Measurements from ENCODE around the gene MACROD1. TPM values are rescaled to one million over a fixed set of nuclear protein-coding genes. Genes with fewer than 3 reads are reported as not detected.

Gene MACROD1
- total and polyA plus RNA-seq, 2 of the 13 experiments (the other 11 are each of a cell fraction or from before 2014, with no cell fraction given): 23.1 to 34.5 TPM

- WGBS (ENCODE audit: low lambda C conversion rate): 77% methylated on average over 6 of the region's 27 CpGs
- Histone ChIP-seq H2AFZ (ENCODE audit: low read length) (no peak within 1 kb of the TSS), H4K20me1 (ENCODE audit: insufficient read depth, low read length) (0 out of 2 replicates have a peak, but pooled peaks cover 2% of the 10 kb centered on the region), H3K9ac (ENCODE audit: insufficient read depth, low read depth, low read length) (no peak within 1 kb of the TSS), H3K36me3 (replicated peaks in 1 of 2; ENCODE audit: control insufficient read depth in 1 of 2, insufficient read depth in 2 of 2, low read length in 2 of 2) (peaks cover 20 to 24% of the 10 kb centered on the region in 2 experiments; a peak in 4 of 5 replicates), H3K9me3 (ENCODE audit: low read length) (no peaks in the 10 kb centered on the region), H3K27me3 (ENCODE audit: control insufficient read depth in 1 of 2, insufficient read depth in 2 of 2, low read length in 2 of 2) (no peaks in the 10 kb centered on the region), H3K4me1 (ENCODE audit: insufficient read depth, low read length) (peaks cover 17% of the 10 kb centered on the region), H3K4me2 (ENCODE audit: low read depth, low read length) (no peak within 1 kb of the TSS), H3K79me2 (ENCODE audit: insufficient read depth, low read length) (no peaks in the 10 kb centered on the region), H3K4me3 (replicated peaks in 1 of 3; ENCODE audit: insufficient read depth in 1 of 3, low read depth in 2 of 3, low read length in 3 of 3) (no peak within 1 kb of the TSS), H3K27ac (ENCODE audit: extremely low read length, insufficient read depth, low read length) (peak within 1 kb of the TSS; percentile 54)
- no TSS peak for BruUV-seq (replicated peaks)
- DNase-seq (ENCODE audit: low spot score) (no peak), FAIRE-seq (no peak), ATAC-seq (no peak; the same call in 2 of the 3 replicates)
- ChIA-PET POLR2A (interaction anchor here (1.4 to 3.8 kb wide), 3 partner anchors 21 to 63 kb away, joined by 5 to 18 read pairs (median 5); partner anchors contain the start of gene STIP1), CTCF (ENCODE audit: low intra/inter-chr PET ratio, low total read pairs) (no interaction called here)
- intact Hi-C loops (cut with micrococcal nuclease; ENCODE audit: unreplicated experiment): no loop called here
- in situ Hi-C loops (cut with HindIII; ENCODE audit: extremely low pct_ligation_motif_present, low pct_unique_long_range_greater_than_20kb): no loop called here
- TF ChIP-seq, protein P1, sequence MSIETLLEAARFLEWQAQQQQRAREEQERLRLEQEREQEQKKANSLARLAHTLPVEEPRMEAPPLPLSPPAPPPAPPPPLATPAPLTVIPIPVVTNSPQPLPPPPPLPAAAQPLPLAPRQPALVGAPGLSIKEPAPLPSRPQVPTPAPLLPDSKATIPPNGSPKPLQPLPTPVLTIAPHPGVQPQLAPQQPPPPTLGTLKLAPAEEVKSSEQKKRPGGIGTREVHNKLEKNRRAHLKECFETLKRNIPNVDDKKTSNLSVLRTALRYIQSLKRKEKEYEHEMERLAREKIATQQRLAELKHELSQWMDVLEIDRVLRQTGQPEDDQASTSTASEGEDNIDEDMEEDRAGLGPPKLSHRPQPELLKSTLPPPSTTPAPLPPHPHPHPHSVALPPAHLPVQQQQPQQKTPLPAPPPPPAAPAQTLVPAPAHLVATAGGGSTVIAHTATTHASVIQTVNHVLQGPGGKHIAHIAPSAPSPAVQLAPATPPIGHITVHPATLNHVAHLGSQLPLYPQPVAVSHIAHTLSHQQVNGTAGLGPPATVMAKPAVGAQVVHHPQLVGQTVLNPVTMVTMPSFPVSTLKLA (IDR thresholded peaks at IDR 0.05): no peak
- TF ChIP-seq MEF2D (CRISPR knock-in tag; IDR thresholded peaks at IDR 0.05) (0 out of 2 replicates have a peak, but pooled peaks have one; percentile 18), SMAD9 (CRISPR knock-in tag; IDR thresholded peaks at IDR 0.05) (no peak), ZNF816 (CRISPR knock-in tag; IDR thresholded peaks at IDR 0.05; ENCODE audit: borderline replicate concordance) (no peak), ZNF556 (CRISPR knock-in tag; IDR thresholded peaks at IDR 0.05; ENCODE audit: borderline replicate concordance) (no peak), EEA1 (CRISPR knock-in tag; IDR thresholded peaks at IDR 0.05; ENCODE audit: borderline replicate concordance) (no peak), HMG20B (CRISPR knock-in tag; conservative IDR thresholded peaks at IDR 0.05) (no peak), ZNF652 (CRISPR knock-in tag; IDR thresholded peaks at IDR 0.05; ENCODE audit: borderline replicate concordance, low read depth) (no peak), DDIT3 (CRISPR knock-in tag; IDR thresholded peaks at IDR 0.05) (no peak), ZNF629 (CRISPR knock-in tag; conservative IDR thresholded peaks at IDR 0.05) (peak; percentile 89), ADNP (CRISPR knock-in tag; IDR thresholded peaks at IDR 0.05) (0 out of 2 replicates have a peak, but pooled peaks have one; percentile 39), RXRA (CRISPR knock-in tag; IDR thresholded peaks at IDR 0.05) (peak; percentile 5; the same call in 1 of the 2 replicates)
- TF ChIP-seq, protein P2, sequence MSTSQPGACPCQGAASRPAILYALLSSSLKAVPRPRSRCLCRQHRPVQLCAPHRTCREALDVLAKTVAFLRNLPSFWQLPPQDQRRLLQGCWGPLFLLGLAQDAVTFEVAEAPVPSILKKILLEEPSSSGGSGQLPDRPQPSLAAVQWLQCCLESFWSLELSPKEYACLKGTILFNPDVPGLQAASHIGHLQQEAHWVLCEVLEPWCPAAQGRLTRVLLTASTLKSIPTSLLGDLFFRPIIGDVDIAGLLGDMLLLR (CRISPR knock-in tag; IDR thresholded peaks at IDR 0.05): no peak
- TF ChIP-seq, protein P3, sequence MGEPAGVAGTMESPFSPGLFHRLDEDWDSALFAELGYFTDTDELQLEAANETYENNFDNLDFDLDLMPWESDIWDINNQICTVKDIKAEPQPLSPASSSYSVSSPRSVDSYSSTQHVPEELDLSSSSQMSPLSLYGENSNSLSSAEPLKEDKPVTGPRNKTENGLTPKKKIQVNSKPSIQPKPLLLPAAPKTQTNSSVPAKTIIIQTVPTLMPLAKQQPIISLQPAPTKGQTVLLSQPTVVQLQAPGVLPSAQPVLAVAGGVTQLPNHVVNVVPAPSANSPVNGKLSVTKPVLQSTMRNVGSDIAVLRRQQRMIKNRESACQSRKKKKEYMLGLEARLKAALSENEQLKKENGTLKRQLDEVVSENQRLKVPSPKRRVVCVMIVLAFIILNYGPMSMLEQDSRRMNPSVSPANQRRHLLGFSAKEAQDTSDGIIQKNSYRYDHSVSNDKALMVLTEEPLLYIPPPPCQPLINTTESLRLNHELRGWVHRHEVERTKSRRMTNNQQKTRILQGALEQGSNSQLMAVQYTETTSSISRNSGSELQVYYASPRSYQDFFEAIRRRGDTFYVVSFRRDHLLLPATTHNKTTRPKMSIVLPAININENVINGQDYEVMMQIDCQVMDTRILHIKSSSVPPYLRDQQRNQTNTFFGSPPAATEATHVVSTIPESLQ (CRISPR knock-in tag; conservative IDR thresholded peaks at IDR 0.05): no peak
- TF ChIP-seq, protein P4, sequence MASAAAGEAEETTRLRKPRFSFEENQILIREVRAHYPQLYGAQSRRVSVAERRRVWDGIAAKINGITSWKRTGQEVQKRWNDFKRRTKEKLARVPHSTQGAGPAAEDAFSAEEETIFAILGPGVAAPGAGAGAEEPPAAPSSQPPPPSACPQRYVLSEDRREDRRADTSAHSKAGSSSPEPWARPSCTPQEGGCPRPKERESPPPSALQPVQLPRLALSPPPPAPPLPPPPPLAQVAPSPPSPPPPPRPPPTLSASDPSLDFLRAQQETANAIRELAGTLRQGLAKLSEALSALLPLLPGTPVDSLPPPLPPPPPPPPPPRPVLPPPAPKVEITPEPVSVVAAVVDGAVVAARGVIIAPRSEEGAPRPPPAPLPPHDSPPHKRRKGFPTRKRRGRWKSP (CRISPR knock-in tag; IDR thresholded peaks at IDR 0.05): 0 out of 2 replicates have a peak, but pooled peaks have one; percentile 35
- TF ChIP-seq, protein P5, sequence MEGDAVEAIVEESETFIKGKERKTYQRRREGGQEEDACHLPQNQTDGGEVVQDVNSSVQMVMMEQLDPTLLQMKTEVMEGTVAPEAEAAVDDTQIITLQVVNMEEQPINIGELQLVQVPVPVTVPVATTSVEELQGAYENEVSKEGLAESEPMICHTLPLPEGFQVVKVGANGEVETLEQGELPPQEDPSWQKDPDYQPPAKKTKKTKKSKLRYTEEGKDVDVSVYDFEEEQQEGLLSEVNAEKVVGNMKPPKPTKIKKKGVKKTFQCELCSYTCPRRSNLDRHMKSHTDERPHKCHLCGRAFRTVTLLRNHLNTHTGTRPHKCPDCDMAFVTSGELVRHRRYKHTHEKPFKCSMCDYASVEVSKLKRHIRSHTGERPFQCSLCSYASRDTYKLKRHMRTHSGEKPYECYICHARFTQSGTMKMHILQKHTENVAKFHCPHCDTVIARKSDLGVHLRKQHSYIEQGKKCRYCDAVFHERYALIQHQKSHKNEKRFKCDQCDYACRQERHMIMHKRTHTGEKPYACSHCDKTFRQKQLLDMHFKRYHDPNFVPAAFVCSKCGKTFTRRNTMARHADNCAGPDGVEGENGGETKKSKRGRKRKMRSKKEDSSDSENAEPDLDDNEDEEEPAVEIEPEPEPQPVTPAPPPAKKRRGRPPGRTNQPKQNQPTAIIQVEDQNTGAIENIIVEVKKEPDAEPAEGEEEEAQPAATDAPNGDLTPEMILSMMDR (CRISPR knock-in tag; IDR thresholded peaks at IDR 0.05): peak; percentile 35; the same call in 1 of the 2 replicates
Measured at GRCh38 chr11:64206457-64207255, 40.7 kb upstream of the MACROD1 start, which contains the start of gene FERMT3. Gene FERMT3, plus strand, starts transcription at chr11:64206721. Its CDS starts 644 bp downstream, at chr11:64207365.

Measured in HepG2 (cell line).